ENCODE results near the gene SLC26A5.
A peak's percentile ranks its signal among the peaks of the same experiment; 100 is the strongest.
"Not testable (repeated sequence)": the region's sequence is repeated elsewhere in the genome, so short reads cannot be mapped to it uniquely, and the experiment has no call there.

Gene SLC26A5, protein sequence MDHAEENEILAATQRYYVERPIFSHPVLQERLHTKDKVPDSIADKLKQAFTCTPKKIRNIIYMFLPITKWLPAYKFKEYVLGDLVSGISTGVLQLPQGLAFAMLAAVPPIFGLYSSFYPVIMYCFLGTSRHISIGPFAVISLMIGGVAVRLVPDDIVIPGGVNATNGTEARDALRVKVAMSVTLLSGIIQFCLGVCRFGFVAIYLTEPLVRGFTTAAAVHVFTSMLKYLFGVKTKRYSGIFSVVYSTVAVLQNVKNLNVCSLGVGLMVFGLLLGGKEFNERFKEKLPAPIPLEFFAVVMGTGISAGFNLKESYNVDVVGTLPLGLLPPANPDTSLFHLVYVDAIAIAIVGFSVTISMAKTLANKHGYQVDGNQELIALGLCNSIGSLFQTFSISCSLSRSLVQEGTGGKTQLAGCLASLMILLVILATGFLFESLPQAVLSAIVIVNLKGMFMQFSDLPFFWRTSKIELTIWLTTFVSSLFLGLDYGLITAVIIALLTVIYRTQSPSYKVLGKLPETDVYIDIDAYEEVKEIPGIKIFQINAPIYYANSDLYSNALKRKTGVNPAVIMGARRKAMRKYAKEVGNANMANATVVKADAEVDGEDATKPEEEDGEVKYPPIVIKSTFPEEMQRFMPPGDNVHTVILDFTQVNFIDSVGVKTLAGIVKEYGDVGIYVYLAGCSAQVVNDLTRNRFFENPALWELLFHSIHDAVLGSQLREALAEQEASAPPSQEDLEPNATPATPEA

DNA sequence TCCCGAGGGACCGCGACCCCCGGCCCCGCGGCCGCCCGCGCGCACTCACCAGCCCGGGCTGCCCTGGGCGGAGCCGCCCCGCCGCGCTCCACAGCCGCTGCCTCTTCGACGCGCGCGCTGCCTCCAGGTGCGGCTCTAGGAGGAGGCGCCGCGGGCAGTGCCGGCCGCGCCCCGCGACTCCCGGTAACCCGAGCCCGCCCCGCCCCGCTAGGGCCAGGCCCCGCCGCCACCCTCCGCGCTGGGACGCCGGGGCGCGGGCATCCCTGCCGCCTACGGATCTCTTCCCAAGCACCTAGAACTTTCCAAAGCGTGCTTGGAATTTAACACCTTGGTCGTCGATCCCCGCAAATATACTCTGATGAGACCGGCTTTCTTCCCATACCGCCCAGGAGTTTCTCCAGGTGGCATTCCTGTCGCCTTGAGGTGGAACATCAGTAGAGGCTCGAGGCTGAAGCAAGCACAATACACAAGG lies at the start of gene SLC26A5:
Gene SLC26A5 (minus strand): TSS at position 159 of the 472 bp plus-strand sequence. CDS start 24,693 bp downstream, outside the sequence.
- H3K27ac Mint-ChIP-seq, result no peak within 1 kb of the TSS
- H3K4me1 Mint-ChIP-seq (ENCODE audit: low read depth), result peaks cover 12% of the 10 kb centered on the region
- peak; percentile 38 for DNase-seq
- H3K36me3 Mint-ChIP-seq (ENCODE audit: low read depth), result no peaks in the 10 kb centered on the region
- peaks cover 84% of the 10 kb centered on the region for H3K27me3 Mint-ChIP-seq
- no peaks in the 10 kb centered on the region for H3K9me3 Mint-ChIP-seq
- peak within 1 kb of the TSS; percentile 58 for H3K4me3 Mint-ChIP-seq

DNA sequence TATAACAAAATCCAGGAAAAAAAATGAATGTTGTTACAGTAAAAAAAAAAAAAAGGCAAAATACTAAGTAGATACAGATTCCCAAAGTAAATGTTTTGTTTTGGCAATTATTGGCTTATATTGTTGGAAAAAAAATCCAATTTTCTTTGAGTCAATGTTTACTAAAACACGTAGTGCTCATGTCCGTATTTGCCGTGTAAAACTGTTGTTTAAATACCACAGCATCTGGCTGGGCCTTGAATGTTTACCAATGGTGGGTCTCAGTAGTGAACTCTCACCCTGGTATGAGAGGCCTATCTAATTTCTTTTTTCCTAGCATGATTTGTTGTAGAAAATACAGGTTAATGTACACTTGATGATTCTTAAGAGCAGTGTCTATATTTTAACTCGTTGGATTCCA lies 41.4 kb upstream of the SLC26A5 start:
- Mint-ChIP-seq H3K9me3 (no peaks in the 10 kb centered on the region), H3K36me3 (ENCODE audit: low read depth) (no peaks in the 10 kb centered on the region), H3K4me3 (no peak overlapping the region), H3K27me3 (peaks cover 18% of the 10 kb centered on the region), H3K4me1 (ENCODE audit: low read depth) (no peaks in the 10 kb centered on the region), H3K27ac (no peak overlapping the region)
- DNase-seq, result no peak

DNA sequence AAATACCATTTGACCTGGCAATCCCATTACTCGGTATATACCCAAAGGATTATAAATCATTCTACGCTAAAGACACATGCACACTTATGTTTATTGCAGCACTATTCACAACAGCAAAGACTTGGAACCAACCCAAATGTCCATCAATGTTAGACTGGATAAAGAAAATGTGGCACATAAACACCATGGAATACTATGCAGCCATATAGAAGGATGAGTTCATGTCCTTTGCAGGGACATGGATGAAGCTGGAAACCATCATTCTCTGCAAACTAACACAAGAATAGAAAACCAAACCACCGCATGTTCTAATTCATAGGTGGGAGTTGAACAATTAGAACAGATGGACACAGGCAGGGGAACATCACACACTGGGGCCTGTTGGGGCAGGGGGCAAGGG lies 40.9 kb upstream of the SLC26A5 start:
- H3K4me1 Mint-ChIP-seq (ENCODE audit: low read depth); H3K4me3 Mint-ChIP-seq; H3K27ac Mint-ChIP-seq; H3K36me3 Mint-ChIP-seq (ENCODE audit: low read depth); DNase-seq; H3K9me3 Mint-ChIP-seq: not testable (repeated sequence)
- peaks cover 19% of the 10 kb centered on the region for H3K27me3 Mint-ChIP-seq

DNA sequence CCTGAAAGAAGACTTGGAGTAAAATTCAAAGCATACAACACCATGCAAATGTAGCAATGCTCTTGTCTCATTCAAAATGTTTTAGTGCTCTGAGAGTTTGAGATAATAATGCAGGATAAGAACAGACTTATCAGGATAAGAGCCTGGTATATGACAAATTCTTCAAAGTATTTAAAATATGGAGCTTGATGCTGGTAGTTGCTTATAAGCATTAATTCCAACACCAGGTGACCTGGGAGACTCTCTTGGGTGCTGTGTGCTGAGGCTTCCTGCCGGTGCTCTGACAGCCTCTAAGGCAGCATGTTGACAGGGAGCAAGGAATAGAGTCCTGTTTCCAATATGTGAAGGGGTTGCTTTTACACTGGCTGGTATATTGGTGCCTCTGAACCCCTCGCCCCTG lies 34.8 kb upstream of the SLC26A5 start:
- no peak overlapping the region for H3K27ac Mint-ChIP-seq
- no peak overlapping the region for H3K4me3 Mint-ChIP-seq
- H3K4me1 Mint-ChIP-seq (ENCODE audit: low read depth), result no peaks in the 10 kb centered on the region
- H3K9me3 Mint-ChIP-seq, result no peaks in the 10 kb centered on the region
- H3K27me3 Mint-ChIP-seq, result peaks cover 30% of the 10 kb centered on the region
- no peaks in the 10 kb centered on the region for H3K36me3 Mint-ChIP-seq (ENCODE audit: low read depth)
- no peak for DNase-seq

DNA sequence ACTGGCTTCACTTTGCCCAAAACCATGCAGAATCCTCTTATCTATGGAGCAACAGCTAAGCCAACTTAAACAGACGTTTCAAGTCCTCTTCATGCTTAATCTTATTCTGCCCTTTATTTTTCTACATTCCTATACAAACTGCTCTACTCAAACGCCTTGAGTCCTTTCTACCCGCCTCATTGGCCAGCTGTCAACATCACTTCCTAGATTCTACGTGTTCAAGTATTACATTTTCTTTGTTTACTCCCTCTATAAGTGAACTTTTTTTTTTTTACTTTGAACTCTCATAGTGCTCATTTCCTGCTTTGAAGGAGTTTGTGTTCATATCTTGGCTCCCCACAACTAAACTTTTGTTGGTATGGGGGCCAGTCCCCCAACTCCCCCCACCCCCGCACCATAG lies 28.9 kb upstream of the SLC26A5 start:
- Mint-ChIP-seq H3K4me3 (no peak overlapping the region), H3K4me1 (ENCODE audit: low read depth) (no peaks in the 10 kb centered on the region), H3K27me3 (peaks cover 37% of the 10 kb centered on the region), H3K27ac (no peak overlapping the region), H3K9me3 (no peaks in the 10 kb centered on the region), H3K36me3 (ENCODE audit: low read depth) (no peaks in the 10 kb centered on the region)
- no peak for DNase-seq

DNA sequence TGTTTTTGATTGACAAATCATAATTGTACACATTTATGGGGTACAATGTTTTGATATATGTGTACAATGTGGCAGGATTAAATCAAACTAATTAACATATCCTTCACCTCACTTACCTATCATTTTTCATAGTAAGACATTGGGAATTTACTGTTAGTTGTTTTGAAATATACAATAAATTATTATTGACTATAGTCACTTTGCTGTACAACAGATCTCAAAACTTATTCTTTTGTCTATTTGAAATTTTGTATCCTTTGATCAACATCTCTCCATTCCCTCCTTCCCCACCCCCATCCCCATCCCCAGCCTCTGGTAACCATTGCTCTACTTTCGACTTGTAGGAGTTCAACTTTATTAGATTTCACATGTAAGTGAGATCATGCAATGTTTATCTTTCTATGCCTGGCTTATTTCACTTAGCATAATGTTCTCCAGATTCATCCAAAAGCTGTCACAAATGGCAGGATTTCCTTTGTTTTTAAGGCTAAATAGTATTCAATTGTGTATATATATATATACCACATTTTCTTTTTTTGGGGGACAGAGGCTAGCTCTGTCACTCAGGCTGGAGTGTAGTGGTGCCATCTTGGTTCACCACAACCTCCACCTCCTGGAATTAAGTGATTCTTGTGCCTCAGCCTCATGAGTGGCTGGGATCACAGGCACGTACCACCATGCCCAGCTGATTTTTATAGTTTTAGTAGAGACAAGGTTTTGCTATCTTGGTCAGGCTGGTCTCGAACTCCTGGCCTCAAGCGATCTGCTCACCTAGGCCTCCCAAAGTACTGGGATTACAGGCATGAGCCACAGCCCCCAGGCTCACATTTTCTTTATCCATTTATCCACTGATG lies 23.3 kb upstream of the SLC26A5 start:
- no peak overlapping the region for H3K4me3 Mint-ChIP-seq
- no peaks in the 10 kb centered on the region for H3K36me3 Mint-ChIP-seq (ENCODE audit: low read depth)
- H3K9me3 Mint-ChIP-seq, result no peaks in the 10 kb centered on the region
- H3K27me3 Mint-ChIP-seq, result peaks cover 35% of the 10 kb centered on the region
- H3K27ac Mint-ChIP-seq, result no peak overlapping the region
- no peaks in the 10 kb centered on the region for H3K4me1 Mint-ChIP-seq (ENCODE audit: low read depth)
- DNase-seq, result no peak

DNA sequence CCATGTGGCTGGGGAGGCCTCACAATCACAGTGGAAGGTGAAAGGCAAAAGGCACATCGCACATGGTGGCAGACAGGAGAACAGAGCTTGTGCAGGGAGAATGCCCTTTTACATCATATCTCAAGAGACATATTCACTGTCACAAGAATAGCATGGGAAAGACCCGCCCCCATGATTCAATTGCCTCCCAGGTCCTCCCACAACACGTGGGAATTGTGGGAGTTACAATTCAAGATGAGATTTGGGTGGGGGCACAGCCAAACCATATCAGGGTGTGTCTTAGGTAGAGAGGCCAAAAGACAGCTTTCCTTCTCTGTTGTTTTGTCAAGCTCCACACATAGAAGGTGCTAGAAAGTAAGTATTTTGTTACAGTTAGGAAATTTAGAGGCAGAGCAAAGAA lies 20.8 kb upstream of the SLC26A5 start:
- H3K4me3 Mint-ChIP-seq, result no peak overlapping the region

DNA sequence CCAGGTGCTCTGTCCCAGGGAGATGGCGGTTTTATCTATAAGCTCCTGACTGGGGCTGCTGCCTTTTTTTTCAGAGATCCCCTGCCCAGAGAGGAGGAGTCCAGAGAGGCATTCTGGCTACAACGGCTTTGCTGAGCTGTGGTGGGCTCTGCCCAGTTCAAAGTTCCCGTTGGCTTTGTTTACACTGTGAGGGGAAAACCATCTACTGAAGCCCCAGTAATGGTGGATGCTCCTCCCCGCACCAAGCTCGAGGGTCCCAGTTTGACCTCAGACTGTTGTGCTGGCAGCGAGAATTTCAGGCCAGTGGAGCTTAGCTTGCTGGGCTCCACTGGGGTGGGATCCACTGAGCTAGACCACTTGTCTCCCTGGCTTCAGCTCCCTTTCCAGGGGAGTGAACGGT lies 16.4 kb upstream of the SLC26A5 start:
- Mint-ChIP-seq H3K4me3 (no peak overlapping the region), H3K9me3 (no peaks in the 10 kb centered on the region), H3K4me1 (ENCODE audit: low read depth) (no peaks in the 10 kb centered on the region), H3K27me3 (peaks cover 35% of the 10 kb centered on the region), H3K27ac (no peak overlapping the region), H3K36me3 (ENCODE audit: low read depth) (no peaks in the 10 kb centered on the region)
- no peak for DNase-seq

More for the DNA sequence above, 20.8 kb upstream of the SLC26A5 start:
- DNase-seq, result no peak
- Mint-ChIP-seq H3K4me1 (ENCODE audit: low read depth) (no peaks in the 10 kb centered on the region), H3K27ac (no peak overlapping the region), H3K9me3 (no peaks in the 10 kb centered on the region), H3K36me3 (ENCODE audit: low read depth) (no peaks in the 10 kb centered on the region), H3K27me3 (peaks cover 41% of the 10 kb centered on the region)

DNA sequence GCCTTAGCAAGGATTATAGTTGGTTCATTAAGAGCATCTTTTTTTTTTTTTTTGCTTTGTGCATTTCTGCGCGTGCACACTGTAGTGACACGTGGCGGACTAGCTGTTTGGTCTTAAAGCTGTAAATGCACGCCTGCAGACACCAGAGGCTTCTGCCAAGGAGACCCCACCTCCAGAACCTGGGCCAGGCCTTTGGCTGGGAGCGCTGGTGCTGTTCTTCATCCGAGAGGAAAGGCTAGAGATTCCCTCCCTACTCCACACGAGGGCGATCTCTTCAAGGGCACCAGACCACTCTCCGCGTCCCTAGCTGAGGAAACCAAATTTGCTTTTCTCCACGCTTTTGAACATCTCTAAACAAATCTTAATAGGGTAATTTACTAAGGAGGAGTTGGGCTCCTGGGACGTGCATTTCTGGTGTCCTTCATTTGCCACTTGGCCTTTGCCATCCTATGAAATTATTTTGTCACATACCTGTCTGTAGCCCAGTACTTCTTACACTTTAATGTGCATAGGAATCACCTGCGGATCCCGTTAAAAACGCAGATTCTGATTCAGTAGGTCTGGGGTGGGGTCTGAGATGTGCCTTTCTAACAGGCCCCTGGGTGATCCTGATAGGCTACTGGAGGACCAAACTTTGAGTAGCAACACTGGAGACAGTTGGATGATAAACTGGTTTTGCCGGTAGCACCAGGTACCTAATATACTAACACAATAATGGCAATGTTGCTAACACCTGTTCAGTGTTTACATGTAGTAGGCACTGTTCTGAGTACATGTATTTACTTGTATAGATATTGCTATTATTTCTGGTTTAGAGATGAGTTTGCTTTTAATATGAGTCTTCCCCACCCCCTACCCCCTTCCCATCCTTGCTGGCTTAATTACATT lies 1.3 kb upstream of the SLC26A5 start:
- Mint-ChIP-seq H3K27ac (no peak overlapping the region), H3K27me3 (peaks cover 89% of the 10 kb centered on the region), H3K4me3 (no peak overlapping the region), H3K4me1 (ENCODE audit: low read depth) (peaks cover 12% of the 10 kb centered on the region), H3K36me3 (ENCODE audit: low read depth) (no peaks in the 10 kb centered on the region), H3K9me3 (peaks cover 5% of the 10 kb centered on the region)
- DNase-seq, result peak; percentile 39

DNA sequence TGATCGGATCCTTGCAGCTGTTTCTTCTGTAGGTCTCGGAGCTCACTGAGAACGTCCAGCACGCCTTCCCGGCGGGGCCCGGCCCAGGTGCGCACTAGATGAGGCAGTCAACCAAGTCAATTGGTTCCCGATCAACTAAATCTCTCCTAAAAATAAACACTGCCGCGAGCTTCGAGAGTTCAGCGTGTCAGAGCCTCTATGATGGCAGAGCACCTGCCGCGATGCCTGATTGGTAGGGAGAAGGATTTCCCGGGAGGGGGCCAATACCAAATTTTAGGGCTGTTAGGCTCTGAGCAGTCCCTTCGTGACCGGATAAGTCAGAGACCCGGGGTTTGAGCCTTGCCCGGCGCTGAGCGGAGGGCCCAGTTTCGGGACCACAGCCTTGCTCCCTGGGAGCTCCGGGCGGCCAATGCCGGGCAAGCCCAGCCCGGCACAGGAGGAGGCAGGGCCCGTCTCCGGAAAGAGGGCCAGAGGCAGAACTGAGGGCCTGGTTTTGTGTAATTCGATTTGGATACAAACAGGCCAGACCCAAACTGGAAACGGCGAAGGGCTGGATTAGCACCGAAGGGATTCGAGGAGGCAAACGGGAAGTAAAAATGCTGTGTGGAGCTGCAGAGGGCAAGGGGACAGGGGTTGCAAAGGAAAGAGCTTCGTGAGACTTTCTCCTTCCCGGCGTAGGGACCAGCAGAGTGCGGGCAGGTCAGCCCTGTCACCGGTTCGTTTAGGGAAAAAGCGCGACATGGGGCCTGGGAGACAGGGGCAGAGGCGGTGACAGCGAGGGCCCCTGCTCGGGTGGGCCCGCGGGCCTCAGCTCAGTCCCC lies 569 bp downstream of the SLC26A5 start:
- DNase-seq, result peak; percentile 33
- Mint-ChIP-seq H3K27ac (no peak overlapping the region), H3K4me3 (peak overlapping the region; percentile 58), H3K9me3 (no peaks in the 10 kb centered on the region), H3K4me1 (ENCODE audit: low read depth) (peaks cover 12% of the 10 kb centered on the region), H3K27me3 (peaks cover 82% of the 10 kb centered on the region), H3K36me3 (ENCODE audit: low read depth) (no peaks in the 10 kb centered on the region)

DNA sequence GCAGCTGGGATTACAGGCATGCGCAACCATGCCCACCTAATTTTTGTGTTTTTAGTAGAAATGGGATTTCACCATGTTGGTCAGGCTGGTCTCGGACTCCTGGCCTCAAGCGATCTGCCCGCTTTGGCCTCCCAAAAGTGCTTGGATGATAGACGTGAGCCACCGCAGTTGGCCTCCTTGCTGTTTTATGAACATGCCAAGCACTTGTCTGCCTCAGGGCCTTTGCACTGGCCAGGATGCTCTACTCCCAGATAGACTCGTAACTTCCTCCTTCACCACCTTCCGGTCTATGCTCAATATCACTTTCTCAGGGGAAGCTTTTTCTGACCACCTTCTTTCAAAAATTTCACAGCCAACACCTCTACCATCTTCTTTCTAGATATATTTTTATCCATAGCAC lies 6.3 kb downstream of the SLC26A5 start:
- H3K27me3 Mint-ChIP-seq, result peaks cover 63% of the 10 kb centered on the region
- no peak overlapping the region for H3K4me3 Mint-ChIP-seq
- no peaks in the 10 kb centered on the region for H3K9me3 Mint-ChIP-seq
- H3K27ac Mint-ChIP-seq, result no peak overlapping the region
- H3K36me3 Mint-ChIP-seq (ENCODE audit: low read depth), result no peaks in the 10 kb centered on the region
- no peak for DNase-seq
- H3K4me1 Mint-ChIP-seq (ENCODE audit: low read depth), result no peaks in the 10 kb centered on the region

DNA sequence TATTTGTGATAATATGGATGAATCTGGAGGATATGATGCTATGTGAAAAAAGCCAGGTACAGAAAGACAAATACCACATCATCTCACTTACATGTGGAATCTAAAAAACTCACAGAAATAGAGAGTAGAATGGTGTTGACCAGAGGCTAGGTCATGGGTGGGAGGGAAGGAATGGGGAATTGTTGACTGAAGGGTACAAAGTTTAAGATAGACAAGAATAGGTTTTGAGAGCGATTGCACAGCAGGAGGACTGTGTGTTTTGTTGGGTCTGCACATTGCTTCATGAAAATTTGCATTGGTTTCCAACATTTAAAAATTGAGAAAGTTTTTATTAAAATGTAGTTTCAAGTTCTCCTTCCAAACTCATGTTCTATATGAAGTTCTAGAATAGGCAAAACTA lies 8.4 kb downstream of the SLC26A5 start:
- Mint-ChIP-seq H3K4me1 (ENCODE audit: low read depth) (no peaks in the 10 kb centered on the region), H3K36me3 (ENCODE audit: low read depth) (no peaks in the 10 kb centered on the region), H3K27me3 (peaks cover 49% of the 10 kb centered on the region), H3K27ac (no peak overlapping the region), H3K9me3 (peaks cover 3% of the 10 kb centered on the region), H3K4me3 (no peak overlapping the region)
- no peak for DNase-seq

DNA sequence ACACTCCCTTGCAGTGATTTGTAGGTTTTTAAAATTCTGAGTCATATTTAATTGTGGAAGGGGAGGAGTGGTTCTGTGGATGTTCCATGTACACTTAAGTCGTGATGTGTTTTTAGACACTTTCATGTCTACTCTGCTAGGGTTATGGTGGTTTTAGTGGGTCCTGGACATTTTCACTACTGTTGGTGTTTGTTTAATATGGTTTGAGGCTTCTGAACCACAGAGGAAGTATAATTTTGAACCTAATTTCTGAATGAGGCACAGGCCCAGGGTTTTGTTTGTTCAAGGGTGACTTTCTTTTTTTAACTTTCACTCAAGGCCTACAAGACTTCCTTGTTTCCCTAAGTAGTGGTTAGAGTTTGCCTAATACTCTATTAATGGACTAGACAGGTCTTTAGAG lies 13.3 kb downstream of the SLC26A5 start:
- Mint-ChIP-seq H3K4me3 (no peak overlapping the region), H3K27me3 (peaks cover 26% of the 10 kb centered on the region), H3K27ac (no peak overlapping the region), H3K36me3 (ENCODE audit: low read depth) (no peaks in the 10 kb centered on the region), H3K4me1 (ENCODE audit: low read depth) (no peaks in the 10 kb centered on the region), H3K9me3 (peaks cover 3% of the 10 kb centered on the region)
- no peak for DNase-seq
